Hepatocyte (in vitro differentiated cells): ENCODE data around the gene VGLL1.

ENCODE experiments used
- CTCF ChIP-seq: fragments of 200-600 bp; sonication (generic); IDR thresholded peaks from 2 replicates; pipeline ENCODE4 v1.5.1; 2016; ENCODE audit warnings: antibody characterized with exemption, mild to moderate bottlenecking; ENCODE audit not compliant: poor library complexity
- EZH2phosphoT487 ChIP-seq: fragments of 200-600 bp; sonication (generic); IDR thresholded peaks from one replicate; pipeline ENCODE4 v1.6.1; 2018; ENCODE audit warnings: antibody characterized with exemption, mild to moderate bottlenecking, low read depth, moderate library complexity; ENCODE audit not compliant: unreplicated experiment, severe bottlenecking

DNA sequence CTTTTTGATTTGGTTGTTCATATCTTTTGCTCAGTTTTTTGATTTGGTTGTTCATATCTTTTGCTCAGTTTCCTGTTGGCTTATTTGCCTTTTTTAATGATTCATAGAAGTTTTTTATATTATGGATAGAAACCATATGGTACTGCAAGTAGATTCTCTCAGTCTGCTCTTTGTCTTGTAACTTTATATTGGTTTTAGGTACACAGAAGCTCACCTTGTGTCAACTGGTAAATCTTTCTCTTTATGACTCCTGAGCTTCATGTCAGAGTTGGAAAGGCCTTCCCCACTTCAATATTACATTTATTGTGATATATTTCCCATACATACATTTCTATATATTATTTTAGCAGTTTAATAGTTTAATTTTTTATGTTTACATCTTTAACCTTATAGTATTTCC, 8.2 kb upstream of the VGLL1 start:
- no peak for TF ChIP-seq CTCF
- TF ChIP-seq EZH2phosphoT487 = no peak
